Epithelial cell of prostate (primary cell): ENCODE results near the gene FAM83G.
A peak's percentile ranks its signal among the peaks of the same experiment; 100 is the strongest.

ENCODE experiments used
- DNase-seq: peaks from one replicate; pipeline ENCODE4 v3.0.0-alpha.2; 2011; ENCODE audit warnings: low read depth, low spot score
- H3K27ac ChIP-seq: fragments of 450-650 bp; 2 replicates; pipeline ENCODE4 v1.5.1; 2017; ENCODE audit warnings: mild to moderate bottlenecking

The FAM83G gene

GRCh38 chr17:18971801-18972200 is 32.8 kb downstream of the FAM83G start:
- no peak overlapping the region for H3K27ac ChIP-seq
- DNase-seq: no peak

GRCh38 chr17:18970582-18971480 is 33.7 kb downstream of the FAM83G start:
- no peak for DNase-seq
- H3K27ac ChIP-seq: peak overlapping the region; percentile 78

- H3K27ac ChIP-seq: peak overlapping the region; percentile 78
Measured at GRCh38 chr17:18968945-18969887, 35.3 kb downstream of the FAM83G start.

GRCh38 chr17:18968345-18968744 is 36.2 kb downstream of the FAM83G start:
- peak overlapping the region; percentile 78 for H3K27ac ChIP-seq
- no peak for DNase-seq

More at GRCh38 chr17:18968945-18969887, 35.3 kb downstream of the FAM83G start:
- no peak for DNase-seq

GRCh38 chr17:18967916-18968315 is 36.6 kb downstream of the FAM83G start:
- DNase-seq: no peak

GRCh38 chr17:18966831-18967624 is 37.5 kb downstream of the FAM83G start:
- H3K27ac ChIP-seq: peak overlapping the region; percentile 78
- no peak for DNase-seq

More at GRCh38 chr17:18967916-18968315, 36.6 kb downstream of the FAM83G start:
- H3K27ac ChIP-seq: peak overlapping the region; percentile 78

GRCh38 chr17:18965530-18966236 is 38.9 kb downstream of the FAM83G start:
- no peak overlapping the region for H3K27ac ChIP-seq
- DNase-seq: no peak

- H3K27ac ChIP-seq: no peak overlapping the region
- no peak for DNase-seq
Measured at GRCh38 chr17:18964550-18964949, 40.0 kb downstream of the FAM83G start.

- no peak for DNase-seq
Measured at GRCh38 chr17:18964018-18964351, 40.6 kb downstream of the FAM83G start.

GRCh38 chr17:18963126-18964017 is 41.2 kb downstream of the FAM83G start:
- no peak for DNase-seq
- H3K27ac ChIP-seq: no peak overlapping the region

More at GRCh38 chr17:18964018-18964351, 40.6 kb downstream of the FAM83G start:
- no peak overlapping the region for H3K27ac ChIP-seq

GRCh38 chr17:18962494-18962815 is 42.1 kb downstream of the FAM83G start:
- no peak overlapping the region for H3K27ac ChIP-seq
- DNase-seq: no peak

GRCh38 chr17:18961634-18962493 is 42.7 kb downstream of the FAM83G start:
- no peak for DNase-seq
- H3K27ac ChIP-seq: no peak overlapping the region

- no peak overlapping the region for H3K27ac ChIP-seq
- no peak for DNase-seq
Measured at GRCh38 chr17:18960803-18961511, 43.6 kb downstream of the FAM83G start.

GRCh38 chr17:18960241-18960665 is 44.3 kb downstream of the FAM83G start:
- no peak overlapping the region for H3K27ac ChIP-seq
- DNase-seq: no peak

- H3K27ac ChIP-seq: no peak overlapping the region
Measured at GRCh38 chr17:18959845-18960240, 44.7 kb downstream of the FAM83G start.

GRCh38 chr17:18959071-18959844 is 45.3 kb downstream of the FAM83G start:
- no peak for DNase-seq
- H3K27ac ChIP-seq: no peak overlapping the region

More at GRCh38 chr17:18959845-18960240, 44.7 kb downstream of the FAM83G start:
- no peak for DNase-seq
